ENCODE results near the gene RPP38.
A peak's percentile ranks its signal among the peaks of the same experiment; 100 is the strongest.

Gene RPP38

DNA sequence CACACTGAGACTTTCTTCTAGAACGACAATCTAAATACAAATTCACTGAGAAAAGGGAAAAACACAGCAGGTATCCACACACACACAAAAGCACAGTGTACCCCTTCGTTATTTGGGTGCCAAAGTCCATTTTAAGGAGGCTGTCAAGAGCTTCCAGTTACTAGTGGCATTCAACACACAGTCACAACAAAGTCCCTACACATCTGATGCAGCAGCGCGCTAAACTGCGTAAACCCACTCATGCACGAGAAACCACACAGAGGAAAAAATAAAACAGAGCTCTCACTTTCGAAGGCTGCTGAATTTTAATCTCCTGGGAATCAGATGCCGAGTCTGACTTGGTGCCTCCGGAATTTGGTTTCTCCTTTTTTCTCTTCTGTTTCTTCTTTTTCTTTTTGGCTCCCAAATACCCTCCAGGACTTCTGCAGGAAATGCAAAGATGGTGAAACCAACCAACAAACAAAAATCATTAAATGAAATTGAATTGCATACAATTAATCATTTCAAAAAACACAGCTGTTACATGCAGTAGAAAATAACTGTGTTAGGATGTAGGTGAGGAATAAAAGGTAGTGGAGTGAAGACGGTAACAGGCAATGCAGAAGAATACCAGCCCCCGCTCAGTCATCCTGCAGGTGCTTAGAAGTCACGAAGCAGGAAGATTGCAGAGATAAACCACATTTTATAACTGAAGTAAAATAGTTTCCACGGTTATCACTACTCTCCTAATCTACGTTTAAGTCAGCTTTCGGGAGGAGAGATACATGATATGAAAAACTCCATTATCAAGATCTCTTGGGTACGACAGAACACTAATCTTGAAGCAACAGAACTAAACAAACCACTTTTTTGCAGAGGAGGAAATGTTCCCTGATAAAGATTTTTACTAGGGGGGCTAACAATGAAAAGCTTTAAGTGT, 44.2 kb downstream of the RPP38 start:
- WGBS (ENCODE audit: extremely low coverage, insufficient coverage, insufficient read length) = no CpG with 5 or more reads among the region's 16 CpGs
- no peaks in the 10 kb centered on the region for H3K4me1 ChIP-seq (ENCODE audit: control insufficient read depth in 1 of 2, insufficient read depth in 2 of 2, low read length in 2 of 2)
- no peak overlapping the region for H4K91ac ChIP-seq (ENCODE audit: low read depth, low read length)
- H2AFZ ChIP-seq (ENCODE audit: insufficient read depth, low read length, poor library complexity) = no peak overlapping the region
- no peak overlapping the region for H3K4me3 ChIP-seq (ENCODE audit: low read depth, low read length)
- no peak overlapping the region for H3K18ac ChIP-seq (ENCODE audit: low read length)
- H3K4ac ChIP-seq (ENCODE audit: low read depth, low read length) = no peak overlapping the region
- no peak overlapping the region for H4K12ac ChIP-seq (ENCODE audit: low read depth, low read length)
- H3K9me3 ChIP-seq (ENCODE audit: insufficient read depth, low read depth, low read length) = no peaks in the 10 kb centered on the region
- no peak overlapping the region for H4K8ac ChIP-seq (ENCODE audit: low read depth, low read length)
- H3K36me3 ChIP-seq (ENCODE audit: control insufficient read depth in 1 of 2, insufficient read depth in 2 of 2, low read length in 2 of 2) = peaks cover 0 to 2% of the 10 kb centered on the region in 2 experiments
- DNase-seq = peak in 1 of 2 donors; percentile 50
- no peaks in the 10 kb centered on the region for H3K79me1 ChIP-seq (ENCODE audit: low read length)
- H3K14ac ChIP-seq (ENCODE audit: low read length) = no peak overlapping the region
- H2AK5ac ChIP-seq (ENCODE audit: low read length) = no peak overlapping the region
- no peak overlapping the region for H3K9ac ChIP-seq (ENCODE audit: low read length)
- no peak overlapping the region for H2BK120ac ChIP-seq (ENCODE audit: insufficient read depth, low read length, poor library complexity)
- no peak overlapping the region for H3K23ac ChIP-seq (ENCODE audit: low read length)
- H2BK5ac ChIP-seq (ENCODE audit: low read depth, low read length, poor library complexity) = no peak overlapping the region
- H3K27me3 ChIP-seq (ENCODE audit: insufficient read depth, low read length) = no peaks in the 10 kb centered on the region
- no peak overlapping the region for H3K27ac ChIP-seq (ENCODE audit: low read depth, low read length)
- H3K4me2 ChIP-seq (ENCODE audit: low read length) = no peak overlapping the region
- H2BK12ac ChIP-seq (ENCODE audit: low read length) = no peak overlapping the region
- no peaks in the 10 kb centered on the region for H3K79me2 ChIP-seq (ENCODE audit: control insufficient read depth, insufficient read depth, low read length, poor library complexity)

DNA sequence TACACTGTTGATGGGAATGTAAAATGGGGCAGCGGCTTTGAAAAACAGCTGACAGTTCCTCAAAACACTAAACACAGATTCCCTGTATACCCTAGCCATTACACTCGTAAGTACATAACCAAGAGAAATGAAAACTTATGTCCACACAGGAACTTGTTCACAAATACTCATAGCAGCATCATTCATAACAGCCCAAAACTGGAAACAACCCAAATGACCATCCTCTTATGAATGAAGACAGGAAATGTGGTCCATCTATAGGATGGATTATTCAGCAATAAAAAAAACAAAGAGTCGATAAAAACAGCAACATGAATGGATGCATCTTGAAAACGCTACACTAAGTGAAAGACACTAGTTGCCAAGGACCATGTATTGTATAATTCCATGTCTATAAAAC, 47.6 kb downstream of the RPP38 start:
- no CpG with 5 or more reads among the region's 4 CpGs for WGBS (ENCODE audit: extremely low coverage, insufficient coverage, insufficient read length)
- no peak overlapping the region for H2BK12ac ChIP-seq (ENCODE audit: low read length)

DNA sequence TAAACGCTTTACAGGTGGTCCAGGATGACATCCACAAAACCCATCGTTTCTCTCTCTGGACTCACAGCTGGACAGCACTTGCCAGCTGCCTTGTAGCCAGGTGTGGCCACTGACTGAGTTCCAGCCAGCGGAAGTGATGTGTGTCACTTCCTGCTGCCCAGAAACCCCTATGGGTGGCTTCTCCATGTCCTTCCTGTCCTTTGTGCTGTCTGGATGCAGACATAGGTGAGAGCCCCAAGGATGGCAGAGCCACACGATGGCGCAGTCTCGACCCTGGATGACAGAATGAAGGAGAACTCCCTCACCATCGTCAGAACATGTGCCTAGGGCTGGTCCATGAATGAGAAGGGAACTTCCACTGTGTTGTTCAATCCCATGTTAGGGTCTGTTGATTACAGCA, 49.2 kb downstream of the RPP38 start:
- H3K4me3 ChIP-seq (ENCODE audit: low read depth, low read length) = no peak overlapping the region
- H3K14ac ChIP-seq (ENCODE audit: low read length) = no peak overlapping the region
- no peak overlapping the region for H4K12ac ChIP-seq (ENCODE audit: low read depth, low read length)
- H2BK5ac ChIP-seq (ENCODE audit: low read depth, low read length, poor library complexity) = no peak overlapping the region
- no peak overlapping the region for H3K18ac ChIP-seq (ENCODE audit: low read length)
- peaks cover 6% of the 10 kb centered on the region for H3K9me3 ChIP-seq (ENCODE audit: insufficient read depth, low read depth, low read length)
- H3K79me2 ChIP-seq (ENCODE audit: control insufficient read depth, insufficient read depth, low read length, poor library complexity) = no peaks in the 10 kb centered on the region
- H3K36me3 ChIP-seq (ENCODE audit: control insufficient read depth in 1 of 2, insufficient read depth in 2 of 2, low read length in 2 of 2) = no peaks in the 10 kb centered on the region
- H2BK120ac ChIP-seq (ENCODE audit: insufficient read depth, low read length, poor library complexity) = no peak overlapping the region
- no peaks in the 10 kb centered on the region for H3K27me3 ChIP-seq (ENCODE audit: insufficient read depth, low read length)
- no peak overlapping the region for H2BK12ac ChIP-seq (ENCODE audit: low read length)
- no peak overlapping the region for H2AFZ ChIP-seq (ENCODE audit: insufficient read depth, low read length, poor library complexity)
- DNase-seq = no peak
- no peak overlapping the region for H3K27ac ChIP-seq (ENCODE audit: low read depth, low read length)
- no peaks in the 10 kb centered on the region for H3K79me1 ChIP-seq (ENCODE audit: low read length)
- WGBS (ENCODE audit: extremely low coverage, insufficient coverage, insufficient read length) = no CpG with 5 or more reads among the region's 7 CpGs
- H3K23ac ChIP-seq (ENCODE audit: low read length) = no peak overlapping the region
- no peak overlapping the region for H3K4ac ChIP-seq (ENCODE audit: low read depth, low read length)
- H3K9ac ChIP-seq (ENCODE audit: low read length) = no peak overlapping the region
- H3K4me2 ChIP-seq (ENCODE audit: low read length) = no peak overlapping the region
- H4K8ac ChIP-seq (ENCODE audit: low read depth, low read length) = no peak overlapping the region
- no peak overlapping the region for H4K91ac ChIP-seq (ENCODE audit: low read depth, low read length)
- no peak overlapping the region for H2AK5ac ChIP-seq (ENCODE audit: low read length)
- H3K4me1 ChIP-seq (ENCODE audit: control insufficient read depth in 1 of 2, insufficient read depth in 2 of 2, low read length in 2 of 2) = no peaks in the 10 kb centered on the region

More for the DNA sequence above, 47.6 kb downstream of the RPP38 start:
- H3K4me3 ChIP-seq (ENCODE audit: low read depth, low read length) = no peak overlapping the region
- H3K9ac ChIP-seq (ENCODE audit: low read length) = no peak overlapping the region
- peaks cover 0 to 2% of the 10 kb centered on the region in 2 experiments for H3K36me3 ChIP-seq (ENCODE audit: control insufficient read depth in 1 of 2, insufficient read depth in 2 of 2, low read length in 2 of 2)
- no peak overlapping the region for H2AK5ac ChIP-seq (ENCODE audit: low read length)
- no peak overlapping the region for H3K27ac ChIP-seq (ENCODE audit: low read depth, low read length)
- no peak overlapping the region for H3K14ac ChIP-seq (ENCODE audit: low read length)
- no peaks in the 10 kb centered on the region for H3K79me1 ChIP-seq (ENCODE audit: low read length)
- H3K4ac ChIP-seq (ENCODE audit: low read depth, low read length) = no peak overlapping the region
- H3K4me1 ChIP-seq (ENCODE audit: control insufficient read depth in 1 of 2, insufficient read depth in 2 of 2, low read length in 2 of 2) = no peaks in the 10 kb centered on the region
- no peak overlapping the region for H3K4me2 ChIP-seq (ENCODE audit: low read length)
- peaks cover 6% of the 10 kb centered on the region for H3K9me3 ChIP-seq (ENCODE audit: insufficient read depth, low read depth, low read length)
- no peak for DNase-seq
- H2AFZ ChIP-seq (ENCODE audit: insufficient read depth, low read length, poor library complexity) = no peak overlapping the region
- no peak overlapping the region for H2BK120ac ChIP-seq (ENCODE audit: insufficient read depth, low read length, poor library complexity)
- H4K12ac ChIP-seq (ENCODE audit: low read depth, low read length) = no peak overlapping the region
- no peak overlapping the region for H3K23ac ChIP-seq (ENCODE audit: low read length)
- no peaks in the 10 kb centered on the region for H3K79me2 ChIP-seq (ENCODE audit: control insufficient read depth, insufficient read depth, low read length, poor library complexity)
- H3K18ac ChIP-seq (ENCODE audit: low read length) = no peak overlapping the region
- no peak overlapping the region for H4K8ac ChIP-seq (ENCODE audit: low read depth, low read length)
- H3K27me3 ChIP-seq (ENCODE audit: insufficient read depth, low read length) = no peaks in the 10 kb centered on the region
- no peak overlapping the region for H4K91ac ChIP-seq (ENCODE audit: low read depth, low read length)
- H2BK5ac ChIP-seq (ENCODE audit: low read depth, low read length, poor library complexity) = no peak overlapping the region

DNA sequence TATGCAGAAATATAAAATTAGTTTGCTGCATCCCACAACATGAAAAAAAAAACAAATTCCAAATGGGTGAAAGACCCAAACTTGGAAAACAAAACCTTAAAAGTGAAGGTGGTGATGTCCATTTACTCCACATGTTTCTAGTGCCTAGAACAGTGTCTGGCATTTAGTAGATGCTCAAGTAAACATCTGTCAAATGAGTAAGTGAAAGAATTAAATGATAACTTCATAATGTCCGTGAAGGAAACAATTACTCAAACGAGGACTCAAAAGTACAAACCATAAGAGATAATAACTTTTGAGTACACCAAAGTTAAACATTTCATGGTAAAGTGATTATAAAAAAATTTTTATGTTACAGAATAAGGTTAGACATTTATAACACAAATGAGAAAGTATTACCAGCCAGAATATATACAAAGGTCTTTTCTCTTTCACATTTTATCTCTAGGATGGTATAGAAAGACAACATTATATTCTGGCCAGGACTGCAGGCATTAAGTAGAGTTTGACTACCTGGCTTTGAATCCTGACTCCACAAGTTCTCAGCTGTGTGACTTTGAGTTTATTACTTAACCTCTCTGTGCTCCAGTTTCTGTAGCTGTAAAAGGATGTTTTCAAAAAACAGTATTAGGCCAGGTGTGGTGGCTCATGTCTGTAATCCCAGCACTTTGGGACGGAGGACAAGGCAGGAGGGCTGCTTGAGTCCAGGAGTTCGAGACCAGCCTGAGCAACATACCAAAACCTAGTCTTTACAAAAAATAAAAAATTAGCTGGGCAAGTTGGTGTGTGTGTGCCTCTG, 50.6 kb downstream of the RPP38 start:
- Histone ChIP-seq H3K79me1 (ENCODE audit: low read length) (no peaks in the 10 kb centered on the region), H3K4ac (ENCODE audit: low read depth, low read length) (no peak overlapping the region), H4K12ac (ENCODE audit: low read depth, low read length) (no peak overlapping the region), H3K9me3 (ENCODE audit: insufficient read depth, low read depth, low read length) (peaks cover 6% of the 10 kb centered on the region), H2BK5ac (ENCODE audit: low read depth, low read length, poor library complexity) (no peak overlapping the region), H3K4me1 (ENCODE audit: control insufficient read depth in 1 of 2, insufficient read depth in 2 of 2, low read length in 2 of 2) (no peaks in the 10 kb centered on the region), H3K79me2 (ENCODE audit: control insufficient read depth, insufficient read depth, low read length, poor library complexity) (no peaks in the 10 kb centered on the region), H3K14ac (ENCODE audit: low read length) (no peak overlapping the region), H3K27me3 (ENCODE audit: insufficient read depth, low read length) (no peaks in the 10 kb centered on the region), H3K18ac (ENCODE audit: low read length) (no peak overlapping the region), H4K8ac (ENCODE audit: low read depth, low read length) (no peak overlapping the region), H2AK5ac (ENCODE audit: low read length) (no peak overlapping the region), H3K9ac (ENCODE audit: low read length) (no peak overlapping the region), H3K4me2 (ENCODE audit: low read length) (no peak overlapping the region), H2AFZ (ENCODE audit: insufficient read depth, low read length, poor library complexity) (no peak overlapping the region), H2BK12ac (ENCODE audit: low read length) (no peak overlapping the region), H3K4me3 (ENCODE audit: low read depth, low read length) (no peak overlapping the region), H3K36me3 (ENCODE audit: control insufficient read depth in 1 of 2, insufficient read depth in 2 of 2, low read length in 2 of 2) (no peaks in the 10 kb centered on the region), H2BK120ac (ENCODE audit: insufficient read depth, low read length, poor library complexity) (no peak overlapping the region), H3K23ac (ENCODE audit: low read length) (no peak overlapping the region), H4K91ac (ENCODE audit: low read depth, low read length) (no peak overlapping the region), H3K27ac (ENCODE audit: low read depth, low read length) (no peak overlapping the region)
- DNase-seq = no peak
- WGBS (ENCODE audit: extremely low coverage, insufficient coverage, insufficient read length) = no CpG with 5 or more reads among the region's 4 CpGs

Data from trophoblast cell (in vitro differentiated cells and primary cell).